Parathyroid adenoma (tissue), 2 donors: ENCODE results near the gene TMEM131L.

ENCODE experiments used
- H2AFZ ChIP-seq: fragments of 300-600 bp; sonication (generic); one replicate; pipeline ENCODE4 v1.7.0; 2017; ENCODE audit warnings: antibody characterized with exemption, mild to moderate bottlenecking
- H3K27ac ChIP-seq: fragments of 300-600 bp; sonication (generic); one replicate; pipeline ENCODE4 v1.7.0; 2017
- H3K27me3 ChIP-seq: fragments of 300-600 bp; sonication (generic); one replicate; pipeline ENCODE4 v1.7.0; 2017; ENCODE audit warnings: low read length; ENCODE audit not compliant: control insufficient read depth, insufficient read depth
- H3K36me3 ChIP-seq: fragments of 300-600 bp; sonication (generic); one replicate; pipeline ENCODE4 v1.7.0; 2017; ENCODE audit warnings: low read length; ENCODE audit not compliant: control insufficient read depth, insufficient read depth
- H3K4me1 ChIP-seq: fragments of 300-600 bp; sonication (generic); one replicate; pipeline ENCODE4 v1.7.0; 2017; ENCODE audit warnings: control low read depth
- H3K4me2 ChIP-seq: fragments of 300-600 bp; sonication (generic); one replicate; pipeline ENCODE4 v1.7.0; 2017; ENCODE audit warnings: low read length
- H3K4me3 ChIP-seq: fragments of 300-600 bp; sonication (generic); one replicate; pipeline ENCODE4 v1.7.0; 2017; ENCODE audit warnings: low read depth, low read length
- H3K79me2 ChIP-seq: fragments of 300-600 bp; sonication (generic); one replicate; pipeline ENCODE4 v1.7.0; 2017; ENCODE audit warnings: control low read depth
- H3K9ac ChIP-seq: fragments of 300-600 bp; sonication (generic); one replicate; pipeline ENCODE4 v1.7.0; 2017; ENCODE audit warnings: mild to moderate bottlenecking
- H3K9me3 ChIP-seq: fragments of 300-600 bp; sonication (generic); one replicate; pipeline ENCODE4 v1.7.0; 2017; ENCODE audit warnings: low read length; ENCODE audit not compliant: control insufficient read depth
- TF ChIP-seq, protein P1 (sequence below): fragments of 300-600 bp; sonication (generic); IDR thresholded peaks from one replicate; pipeline ENCODE4 v1.7.0; 2017; ENCODE audit warnings: antibody characterized with exemption, mild to moderate bottlenecking
- donor health status: primary hyperparathyroidism.

TMEM131L gene

DNA sequence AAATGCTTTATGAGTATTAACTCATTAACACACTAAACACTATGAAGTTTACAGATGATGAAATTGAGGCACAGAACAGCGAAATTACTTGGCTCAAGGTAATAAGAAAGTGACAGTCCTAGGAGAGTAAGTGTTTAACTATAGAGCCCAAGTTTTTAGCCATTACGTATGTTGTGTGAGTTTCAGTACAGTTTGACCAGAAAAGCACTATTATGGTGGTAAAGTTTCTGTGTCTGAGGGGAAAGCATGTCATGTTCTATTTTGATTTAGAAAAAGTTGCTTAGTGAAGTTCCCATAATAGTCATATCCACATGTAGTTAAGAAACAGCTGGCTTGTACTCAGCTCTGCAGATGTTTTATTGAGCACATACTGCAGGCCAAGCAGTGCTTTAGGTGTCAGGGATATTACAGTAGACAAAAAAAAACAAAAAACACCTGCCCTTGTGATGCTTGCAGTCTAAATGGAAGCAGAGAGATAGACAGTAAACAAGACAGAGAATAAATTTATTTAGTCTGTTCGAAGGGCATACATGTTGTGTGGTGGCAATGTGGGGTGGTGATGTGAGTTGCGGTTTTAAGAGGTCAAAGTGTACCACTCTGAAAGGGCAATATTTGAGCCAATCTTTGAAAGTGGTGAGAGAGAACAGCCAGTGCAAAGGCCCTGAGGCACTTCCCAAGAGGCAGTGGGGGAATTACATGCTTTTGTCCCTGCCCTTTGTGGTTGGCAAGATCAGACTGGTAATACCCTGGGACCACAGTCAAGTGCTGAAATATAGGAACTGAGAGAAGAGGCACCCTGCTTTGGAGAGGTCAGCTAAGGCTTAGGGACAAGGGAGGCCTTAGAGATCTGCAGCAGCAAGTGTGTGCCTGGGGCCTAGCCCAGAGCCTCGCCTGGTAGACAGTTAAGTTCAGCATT lies 6.2 kb downstream of the TMEM131L start:
- no peaks in the 10 kb centered on the region for H3K4me1 ChIP-seq
- no peaks in the 10 kb centered on the region for H3K27me3 ChIP-seq
- H3K4me3 ChIP-seq: no peak overlapping the region
- no peak overlapping the region for H3K4me2 ChIP-seq
- H3K27ac ChIP-seq: no peak overlapping the region
- no peaks in the 10 kb centered on the region for H3K9me3 ChIP-seq
- TF ChIP-seq, protein P1, sequence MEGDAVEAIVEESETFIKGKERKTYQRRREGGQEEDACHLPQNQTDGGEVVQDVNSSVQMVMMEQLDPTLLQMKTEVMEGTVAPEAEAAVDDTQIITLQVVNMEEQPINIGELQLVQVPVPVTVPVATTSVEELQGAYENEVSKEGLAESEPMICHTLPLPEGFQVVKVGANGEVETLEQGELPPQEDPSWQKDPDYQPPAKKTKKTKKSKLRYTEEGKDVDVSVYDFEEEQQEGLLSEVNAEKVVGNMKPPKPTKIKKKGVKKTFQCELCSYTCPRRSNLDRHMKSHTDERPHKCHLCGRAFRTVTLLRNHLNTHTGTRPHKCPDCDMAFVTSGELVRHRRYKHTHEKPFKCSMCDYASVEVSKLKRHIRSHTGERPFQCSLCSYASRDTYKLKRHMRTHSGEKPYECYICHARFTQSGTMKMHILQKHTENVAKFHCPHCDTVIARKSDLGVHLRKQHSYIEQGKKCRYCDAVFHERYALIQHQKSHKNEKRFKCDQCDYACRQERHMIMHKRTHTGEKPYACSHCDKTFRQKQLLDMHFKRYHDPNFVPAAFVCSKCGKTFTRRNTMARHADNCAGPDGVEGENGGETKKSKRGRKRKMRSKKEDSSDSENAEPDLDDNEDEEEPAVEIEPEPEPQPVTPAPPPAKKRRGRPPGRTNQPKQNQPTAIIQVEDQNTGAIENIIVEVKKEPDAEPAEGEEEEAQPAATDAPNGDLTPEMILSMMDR: no peak
- H3K9ac ChIP-seq: no peak overlapping the region
- H2AFZ ChIP-seq: no peak overlapping the region
- H3K36me3 ChIP-seq: no peaks in the 10 kb centered on the region
- H3K79me2 ChIP-seq: no peaks in the 10 kb centered on the region

GRCh38 chr4:153474251-153474650 lies 8.1 kb downstream of the TMEM131L start:
- H3K27me3 ChIP-seq: no peaks in the 10 kb centered on the region
- H3K36me3 ChIP-seq: no peaks in the 10 kb centered on the region
- H3K79me2 ChIP-seq: no peaks in the 10 kb centered on the region
- H3K9ac ChIP-seq: no peak overlapping the region
- no peak overlapping the region for H2AFZ ChIP-seq
- H3K27ac ChIP-seq: no peak overlapping the region
- TF ChIP-seq, protein P1: no peak
- no peaks in the 10 kb centered on the region for H3K4me1 ChIP-seq
- no peak overlapping the region for H3K4me2 ChIP-seq
- H3K9me3 ChIP-seq: no peaks in the 10 kb centered on the region
- no peak overlapping the region for H3K4me3 ChIP-seq

- no peak overlapping the region for H3K4me3 ChIP-seq
- no peak overlapping the region for H3K27ac ChIP-seq
- no peaks in the 10 kb centered on the region for H3K79me2 ChIP-seq
- H3K9ac ChIP-seq: no peak overlapping the region
- no peak overlapping the region for H3K4me2 ChIP-seq
- H3K4me1 ChIP-seq: no peaks in the 10 kb centered on the region
- no peaks in the 10 kb centered on the region for H3K36me3 ChIP-seq
- no peak overlapping the region for H2AFZ ChIP-seq
- TF ChIP-seq, protein P1: no peak
- H3K9me3 ChIP-seq: no peaks in the 10 kb centered on the region
- H3K27me3 ChIP-seq: no peaks in the 10 kb centered on the region
Observed at GRCh38 chr4:153476829-153477574, 10.8 kb downstream of the TMEM131L start.

GRCh38 chr4:153479101-153479500 lies 12.9 kb downstream of the TMEM131L start:
- TF ChIP-seq, protein P1: no peak
- Histone ChIP-seq H3K79me2 (no peaks in the 10 kb centered on the region), H3K27ac (no peak overlapping the region), H3K9me3 (no peaks in the 10 kb centered on the region), H3K4me2 (no peak overlapping the region), H3K4me1 (no peaks in the 10 kb centered on the region), H3K4me3 (no peak overlapping the region), H2AFZ (no peak overlapping the region), H3K36me3 (no peaks in the 10 kb centered on the region), H3K9ac (no peak overlapping the region), H3K27me3 (no peaks in the 10 kb centered on the region)
